SK-N-SH (cell line): ENCODE data around the gene PBRM1. TPM values are rescaled to one million over a fixed set of nuclear protein-coding genes. Genes with fewer than 3 reads are reported as not detected.

ENCODE experiments used
- CTCF ChIA-PET: fragments of 300-600, 350-600 bp; formaldehyde crosslinking; extraction: SDS; loops from one replicate; lab custom pipeline; 2021; lab: Yijun Ruan, JAX
- POLR2A ChIA-PET: fragments of 350-600 bp; sonication (Branson Sonifier 250); formaldehyde crosslinking; extraction: SDS; loops from one replicate; lab custom pipeline; 2020; ENCODE audit warnings: antibody characterized with exemption, inconsistent platforms; lab: Yijun Ruan, JAX
- DNase-seq: peaks from one replicate; pipeline ENCODE4 v3.0.0; 2012
- H2AFZ ChIP-seq: fragments of 200-600 bp; sonication (generic); 2 replicates; pipeline ENCODE4 v1.8.1; 2016; ENCODE audit warnings: antibody characterized with exemption, mild to moderate bottlenecking, low read depth
- H3F3A ChIP-seq: fragments of 200-600 bp; sonication (generic); replicated peaks from 2 replicates; pipeline ENCODE3; 2016; ENCODE audit warnings: antibody characterized with exemption, mild to moderate bottlenecking; ENCODE audit not compliant: insufficient read depth
- H3K27ac ChIP-seq, 2 experiments: fragments of 200-500 bp in 1 of 2; fragments of 200-600 bp in 1 of 2; sonication (Bioruptor generic) in 1 of 2; sonication (generic), shearing (Covaris generic) in 1 of 2; 2 replicates each; pipeline versions ENCODE4 v1.5.1 to v1.6.1; 2014 to 2016; ENCODE audit warnings: low read depth in 2 of 2, inconsistent platforms in 1 of 2, low read length in 1 of 2, mild to moderate bottlenecking in 1 of 2, mixed read lengths in 1 of 2
- H3K27me3 ChIP-seq: fragments of 200-600 bp; sonication (generic), shearing (Covaris generic); 2 replicates; pipeline ENCODE4 v1.6.1; 2016; ENCODE audit warnings: mixed run types; ENCODE audit not compliant: insufficient read depth
- H3K36me3 ChIP-seq, 2 experiments: fragments of 200-500 bp in 1 of 2; fragments of 200-600 bp in 1 of 2; sonication (Bioruptor generic) in 1 of 2; sonication (generic) in 1 of 2; replicated peaks in 1 of 2; 2 replicates each; pipeline versions ENCODE3 to v1.5.1; 2014 to 2016; ENCODE audit warnings: low read length in 1 of 2, mild to moderate bottlenecking in 1 of 2; ENCODE audit not compliant: insufficient read depth in 2 of 2, control insufficient read depth in 1 of 2
- H3K4me1 ChIP-seq, 2 experiments: fragments of 200-500 bp in 1 of 2; fragments of 200-600 bp in 1 of 2; sonication (Bioruptor generic) in 1 of 2; sonication (generic), shearing (Covaris generic) in 1 of 2; 2 replicates each; pipeline versions ENCODE4 v1.5.1 to v1.6.1; 2014 to 2016; ENCODE audit warnings: low read depth in 1 of 2, low read length in 1 of 2, mixed run types in 1 of 2; ENCODE audit not compliant: insufficient read depth in 2 of 2, control insufficient read depth in 1 of 2
- H3K4me2 ChIP-seq: fragments of 200-600 bp; sonication (generic), shearing (Covaris generic); 2 replicates; pipeline ENCODE4 v1.6.1; 2017; ENCODE audit warnings: mixed run types
- H3K4me3 ChIP-seq, 2 experiments: fragments of 200-500 bp in 1 of 2; fragments of 200-600 bp in 1 of 2; sonication (Bioruptor generic) in 1 of 2; sonication (generic), shearing (Covaris generic) in 1 of 2; 2 replicates each; pipeline versions ENCODE4 v1.5.1 to v1.8.1; 2014 to 2016; ENCODE audit warnings: low read depth in 2 of 2, inconsistent platforms in 1 of 2, low read length in 1 of 2, mild to moderate bottlenecking in 1 of 2, mixed read lengths in 1 of 2, moderate library complexity in 1 of 2
- H3K79me2 ChIP-seq: fragments of 200-600 bp; sonication (generic); 2 replicates; pipeline ENCODE4 v1.8.1; 2017; ENCODE audit warnings: mild to moderate bottlenecking; ENCODE audit not compliant: insufficient read depth
- H3K9ac ChIP-seq: fragments of 200-600 bp; sonication (generic); 2 replicates; pipeline ENCODE4 v1.6.1; 2017; ENCODE audit warnings: mixed run types
- H3K9me2 ChIP-seq: fragments of 200-600 bp; sonication (generic); 2 replicates; pipeline ENCODE4 v1.6.1; 2017; ENCODE audit warnings: mixed run types
- H3K9me3 ChIP-seq: fragments of 200-600 bp; sonication (generic); 2 replicates; pipeline ENCODE4 v1.6.1; 2017; ENCODE audit warnings: mixed run types, mild to moderate bottlenecking, moderate library complexity
- H4K20me1 ChIP-seq: fragments of 200-600 bp; sonication (generic); 2 replicates; pipeline ENCODE4 v1.6.1; 2017; ENCODE audit warnings: mild to moderate bottlenecking, mixed run types; ENCODE audit not compliant: insufficient read depth
- ELF1 ChIP-seq: IDR thresholded peaks from 2 replicates; pipeline ENCODE4 v1.4.0; 2012
- FOSL2 ChIP-seq: IDR thresholded peaks from 2 replicates; pipeline ENCODE4 v1.4.0; 2012; ENCODE audit warnings: low read depth, mild to moderate bottlenecking, moderate library complexity, borderline replicate concordance
- FOXJ3 ChIP-seq: sonication (generic); formaldehyde crosslinking; IDR thresholded peaks from 2 replicates; pipeline ENCODE4 v1.5.1; 2020; ENCODE audit warnings: mild to moderate bottlenecking, missing genetic modification reagents
- FOXM1 ChIP-seq: IDR thresholded peaks from 2 replicates; pipeline ENCODE4 v1.4.0; 2012; ENCODE audit warnings: low read depth, mild to moderate bottlenecking
- MXI1 ChIP-seq: IDR thresholded peaks from 2 replicates; pipeline ENCODE4 v1.6.1; 2012; ENCODE audit warnings: mild to moderate bottlenecking, low read depth, low read length, improper control_type of control experiment
- RFX5 ChIP-seq: IDR thresholded peaks from 2 replicates; pipeline ENCODE4 v1.6.1; 2012; ENCODE audit warnings: mild to moderate bottlenecking, improper control_type of control experiment, low read length
- TAF1 ChIP-seq: IDR thresholded peaks from 2 replicates; pipeline ENCODE4 v1.6.1; 2012; ENCODE audit warnings: low read depth, mild to moderate bottlenecking, low read length, moderate library complexity, borderline replicate concordance
- TEAD4 ChIP-seq: IDR thresholded peaks from 2 replicates; pipeline ENCODE4 v1.4.0; 2012; ENCODE audit warnings: mild to moderate bottlenecking, borderline replicate concordance; ENCODE audit not compliant: insufficient read depth
- WGBS: methylation state at CpG from one replicate; pipeline ENCODE4 v1.1.6; 2017; ENCODE audit warnings: low lambda C conversion rate; 5-methylcytosine and 5-hydroxymethylcytosine counted together
- polyA plus RNA-seq, 3 experiments: library from polyadenylated mRNA; depleted of rRNA; stranded (reverse); fragments of >200 nt; gene quantifications; 2 replicates each; pipeline ENCODE4 v1.2.3, GENCODE V29; 2012
- TF ChIP-seq, protein P1 (sequence below): IDR thresholded peaks from 2 replicates; pipeline ENCODE4 v1.4.0; 2012; ENCODE audit warnings: low read depth, borderline replicate concordance
- TF ChIP-seq, protein P2 (sequence below): IDR thresholded peaks from 2 replicates; pipeline ENCODE4 v1.4.0; 2012; ENCODE audit warnings: low read depth
- TF ChIP-seq, protein P3 (sequence below): IDR thresholded peaks from 2 replicates; pipeline ENCODE4 v1.6.1; 2012; ENCODE audit warnings: mild to moderate bottlenecking, low read depth, low read length, moderate library complexity
- TF ChIP-seq, protein P4 (sequence below): fragments of 200-600 bp; sonication (generic); IDR thresholded peaks from 2 replicates; pipeline ENCODE4 v1.6.1; 2017; ENCODE audit warnings: antibody characterized with exemption, mild to moderate bottlenecking, moderate library complexity
- TF ChIP-seq, protein P5 (sequence below): fragments of 150-350 bp; IDR thresholded peaks from 2 replicates; pipeline ENCODE4 v1.6.1; 2016; ENCODE audit warnings: mild to moderate bottlenecking, low read depth, low read length

Gene PBRM1
- polyA plus RNA-seq, 1 of the 3 experiments (the other 2 are of a cell fraction), result 14.3 TPM

DNA sequence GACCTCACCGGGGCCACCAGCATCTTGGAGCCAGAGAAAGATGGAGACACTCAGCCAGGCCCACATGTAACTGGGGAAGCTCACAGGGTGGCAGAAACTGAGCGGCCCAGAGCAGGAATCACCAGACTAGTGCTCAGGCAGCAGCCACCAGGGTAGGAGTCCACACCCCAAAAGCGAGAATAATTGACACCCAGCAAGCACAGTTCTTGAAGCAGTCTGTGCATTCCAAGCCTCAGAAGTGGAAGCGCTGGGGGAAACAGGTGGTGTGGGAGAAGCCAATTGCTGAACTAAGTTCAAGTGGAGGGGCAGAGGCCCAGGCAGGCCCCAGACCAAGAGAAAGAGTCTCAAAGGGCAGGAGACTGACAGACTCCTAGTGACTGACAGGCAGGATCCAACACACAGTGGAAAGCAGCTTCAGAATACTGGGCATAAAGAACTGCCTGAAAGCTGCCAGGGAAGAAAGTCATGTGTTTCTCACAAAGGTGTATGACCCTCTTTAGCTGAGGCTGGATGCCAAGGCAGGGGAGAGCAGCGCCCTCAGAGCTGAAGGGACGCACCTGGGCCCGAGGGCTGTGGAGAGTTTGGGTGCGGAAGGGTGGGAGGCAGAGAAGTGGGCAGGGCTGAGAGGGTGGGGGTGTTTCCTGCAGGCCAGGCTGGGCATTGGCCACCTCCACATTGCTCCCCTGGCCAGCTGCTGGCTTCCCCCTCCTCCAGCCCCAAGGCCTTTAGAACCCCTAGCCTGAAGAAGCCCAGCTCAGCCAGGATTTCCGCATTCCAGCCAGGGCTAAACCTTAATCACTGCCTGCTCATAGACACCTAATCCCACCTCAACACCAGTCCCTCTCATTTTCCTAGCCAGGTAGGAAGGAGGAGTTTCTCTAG is 159.8 kb downstream of the PBRM1 start:
- peak; percentile 23 for DNase-seq
- H3K9ac ChIP-seq, result no peak overlapping the region
- H3K27me3 ChIP-seq, result no peaks in the 10 kb centered on the region
- no peaks in the 10 kb centered on the region for H3F3A ChIP-seq
- H3K4me3 ChIP-seq, result no peak overlapping the region
- 87% methylated on average over 9 of the region's 9 CpGs for WGBS
- peaks cover 15% of the 10 kb centered on the region for H4K20me1 ChIP-seq
- no peak overlapping the region for H2AFZ ChIP-seq
- H3K27ac ChIP-seq, result peak overlapping the region in 1 of 2 experiments; percentile 58; a peak in 2 of 4 replicates
- POLR2A ChIA-PET, result interaction anchor here (0.8 kb wide), 2 partner anchors 7 to 37 kb away, joined by 3 to 5 read pairs; no protein-coding TSS in a partner anchor
- H3K4me1 ChIP-seq, result peaks cover 13 to 65% of the 10 kb centered on the region in 2 experiments; a peak in 3 of 4 replicates
- TF ChIP-seq, protein P1, sequence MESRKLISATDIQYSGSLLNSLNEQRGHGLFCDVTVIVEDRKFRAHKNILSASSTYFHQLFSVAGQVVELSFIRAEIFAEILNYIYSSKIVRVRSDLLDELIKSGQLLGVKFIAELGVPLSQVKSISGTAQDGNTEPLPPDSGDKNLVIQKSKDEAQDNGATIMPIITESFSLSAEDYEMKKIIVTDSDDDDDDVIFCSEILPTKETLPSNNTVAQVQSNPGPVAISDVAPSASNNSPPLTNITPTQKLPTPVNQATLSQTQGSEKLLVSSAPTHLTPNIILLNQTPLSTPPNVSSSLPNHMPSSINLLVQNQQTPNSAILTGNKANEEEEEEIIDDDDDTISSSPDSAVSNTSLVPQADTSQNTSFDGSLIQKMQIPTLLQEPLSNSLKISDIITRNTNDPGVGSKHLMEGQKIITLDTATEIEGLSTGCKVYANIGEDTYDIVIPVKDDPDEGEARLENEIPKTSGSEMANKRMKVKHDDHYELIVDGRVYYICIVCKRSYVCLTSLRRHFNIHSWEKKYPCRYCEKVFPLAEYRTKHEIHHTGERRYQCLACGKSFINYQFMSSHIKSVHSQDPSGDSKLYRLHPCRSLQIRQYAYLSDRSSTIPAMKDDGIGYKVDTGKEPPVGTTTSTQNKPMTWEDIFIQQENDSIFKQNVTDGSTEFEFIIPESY, result no peak
- TF ChIP-seq FOSL2 (no peak), FOXJ3 (CRISPR knock-in tag) (no peak), FOXM1 (no peak), ELF1 (no peak), TEAD4 (no peak), RFX5 (no peak), MXI1 (no peak), TAF1 (no peak)
- TF ChIP-seq, protein P2, sequence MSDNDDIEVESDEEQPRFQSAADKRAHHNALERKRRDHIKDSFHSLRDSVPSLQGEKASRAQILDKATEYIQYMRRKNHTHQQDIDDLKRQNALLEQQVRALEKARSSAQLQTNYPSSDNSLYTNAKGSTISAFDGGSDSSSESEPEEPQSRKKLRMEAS, result no peak
- TF ChIP-seq, protein P3, sequence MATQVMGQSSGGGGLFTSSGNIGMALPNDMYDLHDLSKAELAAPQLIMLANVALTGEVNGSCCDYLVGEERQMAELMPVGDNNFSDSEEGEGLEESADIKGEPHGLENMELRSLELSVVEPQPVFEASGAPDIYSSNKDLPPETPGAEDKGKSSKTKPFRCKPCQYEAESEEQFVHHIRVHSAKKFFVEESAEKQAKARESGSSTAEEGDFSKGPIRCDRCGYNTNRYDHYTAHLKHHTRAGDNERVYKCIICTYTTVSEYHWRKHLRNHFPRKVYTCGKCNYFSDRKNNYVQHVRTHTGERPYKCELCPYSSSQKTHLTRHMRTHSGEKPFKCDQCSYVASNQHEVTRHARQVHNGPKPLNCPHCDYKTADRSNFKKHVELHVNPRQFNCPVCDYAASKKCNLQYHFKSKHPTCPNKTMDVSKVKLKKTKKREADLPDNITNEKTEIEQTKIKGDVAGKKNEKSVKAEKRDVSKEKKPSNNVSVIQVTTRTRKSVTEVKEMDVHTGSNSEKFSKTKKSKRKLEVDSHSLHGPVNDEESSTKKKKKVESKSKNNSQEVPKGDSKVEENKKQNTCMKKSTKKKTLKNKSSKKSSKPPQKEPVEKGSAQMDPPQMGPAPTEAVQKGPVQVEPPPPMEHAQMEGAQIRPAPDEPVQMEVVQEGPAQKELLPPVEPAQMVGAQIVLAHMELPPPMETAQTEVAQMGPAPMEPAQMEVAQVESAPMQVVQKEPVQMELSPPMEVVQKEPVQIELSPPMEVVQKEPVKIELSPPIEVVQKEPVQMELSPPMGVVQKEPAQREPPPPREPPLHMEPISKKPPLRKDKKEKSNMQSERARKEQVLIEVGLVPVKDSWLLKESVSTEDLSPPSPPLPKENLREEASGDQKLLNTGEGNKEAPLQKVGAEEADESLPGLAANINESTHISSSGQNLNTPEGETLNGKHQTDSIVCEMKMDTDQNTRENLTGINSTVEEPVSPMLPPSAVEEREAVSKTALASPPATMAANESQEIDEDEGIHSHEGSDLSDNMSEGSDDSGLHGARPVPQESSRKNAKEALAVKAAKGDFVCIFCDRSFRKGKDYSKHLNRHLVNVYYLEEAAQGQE, result no peak
- TF ChIP-seq, protein P4, sequence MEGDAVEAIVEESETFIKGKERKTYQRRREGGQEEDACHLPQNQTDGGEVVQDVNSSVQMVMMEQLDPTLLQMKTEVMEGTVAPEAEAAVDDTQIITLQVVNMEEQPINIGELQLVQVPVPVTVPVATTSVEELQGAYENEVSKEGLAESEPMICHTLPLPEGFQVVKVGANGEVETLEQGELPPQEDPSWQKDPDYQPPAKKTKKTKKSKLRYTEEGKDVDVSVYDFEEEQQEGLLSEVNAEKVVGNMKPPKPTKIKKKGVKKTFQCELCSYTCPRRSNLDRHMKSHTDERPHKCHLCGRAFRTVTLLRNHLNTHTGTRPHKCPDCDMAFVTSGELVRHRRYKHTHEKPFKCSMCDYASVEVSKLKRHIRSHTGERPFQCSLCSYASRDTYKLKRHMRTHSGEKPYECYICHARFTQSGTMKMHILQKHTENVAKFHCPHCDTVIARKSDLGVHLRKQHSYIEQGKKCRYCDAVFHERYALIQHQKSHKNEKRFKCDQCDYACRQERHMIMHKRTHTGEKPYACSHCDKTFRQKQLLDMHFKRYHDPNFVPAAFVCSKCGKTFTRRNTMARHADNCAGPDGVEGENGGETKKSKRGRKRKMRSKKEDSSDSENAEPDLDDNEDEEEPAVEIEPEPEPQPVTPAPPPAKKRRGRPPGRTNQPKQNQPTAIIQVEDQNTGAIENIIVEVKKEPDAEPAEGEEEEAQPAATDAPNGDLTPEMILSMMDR, result no peak
- TF ChIP-seq, protein P5, sequence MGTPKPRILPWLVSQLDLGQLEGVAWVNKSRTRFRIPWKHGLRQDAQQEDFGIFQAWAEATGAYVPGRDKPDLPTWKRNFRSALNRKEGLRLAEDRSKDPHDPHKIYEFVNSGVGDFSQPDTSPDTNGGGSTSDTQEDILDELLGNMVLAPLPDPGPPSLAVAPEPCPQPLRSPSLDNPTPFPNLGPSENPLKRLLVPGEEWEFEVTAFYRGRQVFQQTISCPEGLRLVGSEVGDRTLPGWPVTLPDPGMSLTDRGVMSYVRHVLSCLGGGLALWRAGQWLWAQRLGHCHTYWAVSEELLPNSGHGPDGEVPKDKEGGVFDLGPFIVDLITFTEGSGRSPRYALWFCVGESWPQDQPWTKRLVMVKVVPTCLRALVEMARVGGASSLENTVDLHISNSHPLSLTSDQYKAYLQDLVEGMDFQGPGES, result no peak
- H3K9me2 ChIP-seq, result no peaks in the 10 kb centered on the region
- H3K4me2 ChIP-seq, result no peak overlapping the region
- CTCF ChIA-PET, result interaction anchor here (0.8 to 2.9 kb wide), 4 partner anchors 10 to 54 kb away, joined by 4 to 13 read pairs (median 5); partner anchors contain the start of gene UQCC5
- H3K36me3 ChIP-seq, result peaks cover 19 to 50% of the 10 kb centered on the region in 2 experiments
- peaks cover 20% of the 10 kb centered on the region for H3K79me2 ChIP-seq
- H3K9me3 ChIP-seq, result no peaks in the 10 kb centered on the region
